Head of caudate nucleus (tissue), 42 donors: Measurements from ENCODE around the gene DCAF4.
A peak's percentile ranks its signal among the peaks of the same experiment; 100 is the strongest.
"Not testable (repeated sequence)": the region's sequence is repeated elsewhere in the genome, so short reads cannot be mapped to it uniquely, and the experiment has no call there.

Source experiments
- DNase-seq, 42 donors: peaks; one replicate each; pipeline versions ENCODE4 v3.0.0 to v3.0.0-alpha.2; 2020 to 2021; ENCODE audit warnings: mixed read lengths in 7 of 42
- intact Hi-C: fragments of 100-400 bp; cut with DNase I; formaldehyde crosslinking; loops from one replicate; pipeline ENCODE4 v1.15.0; 2022

DCAF4 gene

DNA sequence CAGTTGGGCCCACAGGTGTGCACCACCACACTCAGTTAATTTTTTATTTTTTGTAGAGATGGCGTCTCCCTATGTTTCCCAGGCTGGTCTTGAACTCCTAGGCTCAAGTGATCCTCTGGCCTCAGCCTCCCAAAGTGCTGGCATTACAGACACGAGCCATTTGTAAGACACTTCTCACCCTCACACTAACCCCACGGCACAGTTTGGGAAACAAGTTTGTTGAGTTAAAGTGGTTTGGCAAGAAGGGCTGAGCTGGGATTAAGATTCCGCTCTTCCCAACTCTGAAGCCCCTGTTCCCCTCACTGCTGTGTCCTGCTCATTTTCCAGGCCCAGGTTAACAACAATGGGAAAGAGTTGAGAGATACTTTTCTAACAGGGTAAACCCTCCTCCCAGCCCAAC, 34.8 kb downstream of the DCAF4 start:
- intact Hi-C loops, DNase-seq: not testable (repeated sequence)

DNA sequence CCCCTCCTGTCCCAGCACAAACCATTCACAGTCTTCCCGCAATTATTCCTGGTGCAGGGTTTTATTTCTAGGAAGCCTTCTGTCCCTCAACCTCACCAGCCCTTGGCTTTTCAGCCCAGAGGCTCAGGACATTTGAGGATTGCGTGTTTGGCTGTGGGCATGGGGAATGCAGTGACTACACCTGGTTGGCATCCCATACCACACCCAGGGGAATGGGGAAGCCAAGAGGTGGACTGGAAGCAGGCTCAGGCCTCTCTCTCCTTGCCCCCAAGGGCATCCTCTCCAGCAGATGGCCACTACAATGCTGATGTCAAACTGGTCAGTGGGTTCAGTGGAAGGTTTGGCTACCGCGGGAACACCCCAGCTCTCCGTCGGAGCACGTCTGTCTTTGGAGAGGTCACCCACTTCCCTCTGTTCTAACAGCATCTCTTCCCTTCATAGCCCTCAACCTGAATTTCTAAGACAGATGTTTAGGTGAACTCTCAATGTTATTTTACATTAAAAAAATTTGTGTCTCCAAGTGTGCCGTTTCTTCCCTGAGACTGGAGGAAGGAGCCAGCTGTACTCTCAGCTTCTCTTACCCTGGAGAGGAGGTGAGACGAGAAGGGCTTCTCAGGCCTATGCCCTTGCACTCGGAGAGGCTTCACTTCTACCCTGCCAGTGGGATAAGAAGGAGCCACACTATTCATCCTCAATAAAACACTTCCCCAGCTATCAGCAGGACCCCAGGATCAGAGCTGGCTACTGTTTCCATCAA, 35.5 kb downstream of the DCAF4 start:
- intact Hi-C loops = no loop called here
- no peak for DNase-seq

DNA sequence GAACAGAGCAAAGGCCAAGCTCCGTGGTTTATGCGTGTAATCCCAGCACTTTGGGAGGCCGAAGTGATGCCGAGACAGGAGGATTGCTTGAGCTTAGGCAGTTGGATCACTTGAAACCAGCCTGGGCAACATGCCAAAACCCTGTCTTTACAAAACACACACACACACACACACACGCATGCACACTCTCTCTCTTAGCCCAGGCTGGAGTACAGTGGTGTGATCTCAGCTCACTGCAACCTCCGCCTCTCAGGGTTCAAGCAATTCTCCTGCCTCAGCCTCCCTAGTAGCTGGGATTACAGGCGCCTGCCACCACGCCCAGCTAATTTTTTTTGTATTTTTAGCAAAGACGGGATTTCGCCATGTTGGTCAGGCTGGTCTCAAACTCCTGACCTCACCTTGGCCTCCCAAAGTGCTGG, 36.1 kb downstream of the DCAF4 start:
- peak in 4 of 42 donors; percentile 6 to 34 (median 13) for DNase-seq
- intact Hi-C loops = not testable (repeated sequence)

DNA sequence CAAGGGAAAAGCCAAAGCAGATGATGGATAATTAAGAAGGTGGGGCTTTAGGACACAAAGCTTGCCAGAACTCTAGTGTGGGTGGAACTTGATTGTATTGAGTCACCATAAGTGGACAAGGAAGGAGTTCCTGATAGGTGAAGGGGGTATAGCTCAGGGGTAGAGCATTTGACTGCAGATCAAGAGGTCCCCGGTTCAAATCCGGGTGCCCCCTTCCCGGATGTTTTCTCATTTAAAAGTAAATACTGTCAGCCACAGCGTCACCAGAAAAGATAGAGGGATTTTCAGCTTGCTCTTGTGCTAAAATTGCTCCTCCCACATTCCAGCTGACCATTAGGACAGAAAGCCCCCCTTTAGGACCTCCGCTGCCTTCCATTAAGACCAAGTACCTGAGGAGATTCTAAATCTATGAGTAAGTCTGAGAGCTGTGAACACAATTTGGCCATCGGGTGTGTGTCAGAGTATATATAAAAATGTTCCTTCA, 36.6 kb downstream of the DCAF4 start:
- intact Hi-C loops = no loop called here
- DNase-seq = no peak

DNA sequence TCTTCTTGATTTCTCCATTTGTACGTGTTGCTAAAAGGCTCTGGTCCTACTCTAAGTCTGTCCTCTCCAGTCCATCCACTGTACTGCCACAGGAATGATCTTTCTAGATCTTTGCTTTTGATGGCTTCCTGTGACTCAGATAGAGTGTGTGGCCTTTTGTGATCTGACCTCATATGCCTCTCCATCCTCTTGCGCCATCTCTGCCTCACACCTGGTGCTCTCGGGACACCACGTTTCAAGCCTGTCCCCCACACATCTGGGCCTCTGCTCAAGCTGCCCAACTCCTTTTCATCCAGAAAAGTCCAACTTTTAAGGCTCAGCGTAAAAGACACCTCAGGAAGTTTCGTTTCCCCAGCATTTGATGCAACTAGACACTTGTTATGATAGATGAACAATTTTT, 39.0 kb downstream of the DCAF4 start:
- no peak for DNase-seq
- intact Hi-C loops = no loop called here

DNA sequence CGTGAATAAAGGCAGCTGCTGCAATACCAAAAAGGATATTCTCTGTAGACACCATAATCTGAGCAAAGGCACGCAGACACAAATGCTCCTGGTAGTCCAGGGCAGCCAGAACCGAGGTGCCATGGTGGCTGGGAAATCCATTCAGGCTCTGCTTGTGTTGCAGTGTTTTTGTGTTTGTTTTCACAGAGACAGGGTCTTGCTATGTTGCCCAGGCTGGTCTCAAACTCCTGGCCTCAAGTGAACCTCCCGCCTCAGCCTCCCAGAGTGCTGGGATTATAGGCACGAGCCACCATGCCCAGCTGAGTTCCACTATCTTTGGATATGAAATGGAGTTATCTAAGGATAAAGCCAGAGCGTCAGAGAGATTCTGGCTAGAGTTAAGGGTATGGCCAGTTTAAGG, 39.8 kb downstream of the DCAF4 start:
- intact Hi-C loops = no loop called here
- DNase-seq = no peak

DNA sequence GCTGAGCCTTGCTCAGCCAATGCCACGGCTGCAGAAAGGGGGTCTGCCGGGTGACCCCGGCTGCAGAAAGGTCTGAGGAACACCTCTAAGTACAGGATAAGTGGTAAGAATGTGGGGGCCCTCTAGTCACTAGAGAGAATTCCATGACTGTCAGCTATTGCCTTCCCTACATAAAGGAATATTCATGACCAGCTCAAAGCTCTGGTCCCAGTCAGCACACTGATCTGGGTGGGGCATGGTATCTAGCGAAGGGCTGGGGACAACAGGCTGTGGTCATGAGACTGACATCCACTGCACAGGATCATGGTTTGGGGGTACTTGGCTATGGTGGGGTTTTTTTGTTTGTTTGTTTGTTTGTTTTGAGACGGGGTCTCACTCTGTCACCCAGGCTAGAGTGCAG, 42.1 kb downstream of the DCAF4 start:
- intact Hi-C loops = no loop called here
- DNase-seq = no peak

DNA sequence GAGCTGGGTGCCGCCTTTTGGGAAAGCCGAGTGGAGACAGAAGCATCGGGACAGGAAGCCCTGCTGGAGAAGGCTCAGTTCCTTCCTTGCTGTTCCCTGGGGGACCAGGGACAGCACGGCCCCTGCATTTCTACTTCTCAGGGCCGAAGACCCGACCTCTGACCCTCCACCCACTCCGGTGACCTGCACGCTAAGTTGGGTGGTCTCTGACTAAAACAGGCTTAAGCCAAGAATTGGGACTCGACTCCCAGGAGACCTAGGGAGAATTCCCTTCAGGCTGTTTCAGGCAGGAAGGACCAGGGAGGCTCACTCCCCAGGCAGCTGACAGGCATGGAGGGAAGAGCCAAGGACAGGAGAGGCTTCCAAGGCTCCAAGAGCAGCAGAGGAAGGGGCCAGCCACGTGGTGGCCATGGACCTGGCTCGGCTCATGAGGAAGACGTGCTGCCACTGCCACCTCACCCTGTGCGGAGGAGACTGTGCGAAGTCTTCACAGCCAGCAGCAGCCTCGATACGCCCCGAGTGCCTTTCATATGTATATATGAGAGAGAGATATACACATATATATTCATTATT, 43.9 kb downstream of the DCAF4 start:
- DNase-seq = no peak
- intact Hi-C loops = no loop called here

DNA sequence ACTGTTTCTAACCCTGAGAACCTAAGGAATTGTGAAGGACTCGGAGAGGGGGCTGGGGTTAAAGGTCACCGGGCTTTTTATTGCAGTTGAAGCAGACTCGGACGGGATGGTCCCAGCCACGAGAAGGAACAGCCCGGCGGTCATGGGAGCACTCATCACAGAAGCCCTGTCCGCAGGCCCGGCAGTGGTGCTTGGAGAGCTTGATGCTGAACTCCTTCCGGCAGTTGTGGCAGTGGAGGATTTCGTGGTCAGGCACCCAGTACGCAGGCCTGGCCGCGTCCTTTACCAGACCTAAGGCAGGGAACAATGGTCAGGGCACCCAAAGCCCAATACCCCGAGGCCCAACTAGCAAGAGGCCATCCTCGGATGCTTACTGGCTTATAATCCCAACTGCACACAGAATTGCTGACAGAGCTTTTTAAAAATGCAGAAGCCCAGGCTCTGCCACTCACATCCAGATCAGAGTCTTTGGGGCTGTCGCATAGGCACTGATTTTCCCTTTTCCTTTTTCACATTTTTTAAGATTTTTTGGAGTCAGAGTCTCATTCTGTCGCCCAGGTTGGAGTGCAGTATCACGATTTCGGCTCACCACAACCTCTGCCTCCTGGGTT, 44.7 kb downstream of the DCAF4 start:
- no peak for DNase-seq
- intact Hi-C loops = no loop called here

DNA sequence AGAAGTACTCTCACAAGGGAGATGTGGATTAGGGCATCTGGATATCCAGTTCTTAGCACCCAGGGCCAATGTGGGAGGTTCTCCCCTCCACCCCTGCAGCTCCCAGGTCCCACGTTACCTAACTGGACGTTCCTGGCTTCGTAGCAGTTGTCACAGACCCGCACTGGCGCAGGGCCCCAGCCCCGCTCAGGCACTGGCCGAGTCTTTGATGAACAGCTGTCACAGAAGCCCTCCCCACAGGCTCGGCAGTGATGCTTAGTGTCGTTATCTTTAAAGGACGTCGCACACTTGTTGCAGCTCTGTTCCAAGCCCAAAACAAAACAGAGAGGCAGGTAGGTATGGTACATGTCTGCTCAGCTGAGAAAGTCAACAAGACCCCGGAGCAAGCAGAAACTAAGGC, 48.4 kb downstream of the DCAF4 start:
- intact Hi-C loops = no loop called here
- DNase-seq = no peak

DNA sequence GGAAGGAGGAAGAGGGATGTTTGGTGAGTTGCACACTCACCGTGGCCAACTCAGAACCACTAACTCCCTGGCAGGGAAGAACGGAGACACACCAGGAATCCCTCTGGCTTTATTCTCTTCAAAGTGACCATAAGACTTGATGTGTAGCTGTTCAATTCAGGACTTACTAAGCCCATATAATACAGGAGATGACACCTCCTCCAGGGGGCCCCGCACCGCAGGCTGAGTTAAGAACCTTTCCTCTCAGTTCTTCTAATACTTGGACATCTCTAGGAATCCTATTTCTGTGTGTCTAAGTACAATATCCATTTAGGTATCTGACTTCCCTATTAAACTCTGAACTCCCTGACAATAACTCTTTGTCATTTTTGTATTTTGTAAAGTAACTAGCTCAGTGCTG, 49.5 kb downstream of the DCAF4 start:
- intact Hi-C loops = no loop called here
- DNase-seq = no peak

DNA sequence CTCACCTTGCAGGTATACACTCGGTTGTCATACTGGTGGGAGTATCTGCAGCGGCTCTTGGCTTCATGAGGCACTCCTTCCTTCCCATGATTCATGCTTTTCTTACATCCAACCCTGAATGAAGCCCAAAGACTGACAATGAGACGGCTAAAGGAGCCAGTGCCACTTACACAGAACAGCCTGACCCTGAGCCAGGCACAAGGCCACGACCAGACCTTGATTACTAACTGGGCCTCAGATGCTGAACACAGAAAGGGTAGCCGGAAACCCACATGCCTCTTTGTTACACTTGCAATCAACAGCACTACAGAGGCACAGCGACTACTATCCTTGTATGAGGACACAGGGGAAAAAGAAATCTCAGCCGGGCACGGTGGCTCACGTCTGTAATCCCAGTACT, 52.6 kb downstream of the DCAF4 start:
- intact Hi-C loops = no loop called here

DNA sequence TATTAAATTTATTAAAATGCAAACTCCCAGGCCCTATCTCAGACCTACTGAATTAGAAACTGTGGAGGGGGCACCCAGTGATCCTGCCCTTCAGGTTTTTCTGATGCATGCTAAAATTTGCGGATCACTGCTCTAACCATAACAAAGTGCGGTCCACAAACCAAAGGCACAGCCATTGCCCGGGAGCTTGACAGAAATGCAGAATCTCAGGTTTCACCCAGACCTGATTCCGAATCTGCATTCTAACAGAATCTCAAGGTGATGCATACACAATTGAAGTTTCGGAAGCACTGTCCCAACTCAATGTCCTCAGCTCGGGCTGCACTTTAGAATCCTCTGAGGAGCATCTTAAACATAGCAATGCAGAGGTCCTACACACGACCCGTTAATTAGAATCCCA, 54.6 kb downstream of the DCAF4 start:
- no peak for DNase-seq
- intact Hi-C loops = no loop called here

More for the DNA sequence above, 52.6 kb downstream of the DCAF4 start:
- DNase-seq = no peak

DNA sequence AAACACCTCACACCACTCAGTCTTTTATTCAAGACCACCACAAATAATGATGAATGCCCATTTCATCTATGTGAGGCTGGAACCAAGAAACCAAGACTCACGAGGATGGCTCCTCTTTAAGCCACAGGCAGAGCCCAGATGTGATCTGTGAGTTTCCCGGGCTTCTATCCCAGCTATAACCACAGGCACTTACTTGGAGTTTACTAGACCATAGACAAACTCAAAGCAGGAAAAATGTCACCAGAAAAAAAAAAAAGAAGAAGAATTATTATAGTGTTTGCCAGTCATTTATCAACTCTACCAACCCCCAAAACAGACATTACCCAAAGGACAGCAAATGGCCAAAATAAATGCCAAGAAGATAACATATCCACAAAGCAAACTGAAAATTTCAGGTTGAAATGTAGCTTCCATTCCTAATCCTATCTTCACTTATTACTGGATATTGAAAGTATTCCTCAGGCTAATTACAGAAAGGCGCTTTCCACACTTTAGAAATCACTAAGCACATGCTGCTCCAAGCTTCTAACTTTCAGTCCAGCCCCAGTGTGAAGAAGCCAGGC, 56.0 kb downstream of the DCAF4 start:
- intact Hi-C loops = no loop called here
- no peak for DNase-seq

DNA sequence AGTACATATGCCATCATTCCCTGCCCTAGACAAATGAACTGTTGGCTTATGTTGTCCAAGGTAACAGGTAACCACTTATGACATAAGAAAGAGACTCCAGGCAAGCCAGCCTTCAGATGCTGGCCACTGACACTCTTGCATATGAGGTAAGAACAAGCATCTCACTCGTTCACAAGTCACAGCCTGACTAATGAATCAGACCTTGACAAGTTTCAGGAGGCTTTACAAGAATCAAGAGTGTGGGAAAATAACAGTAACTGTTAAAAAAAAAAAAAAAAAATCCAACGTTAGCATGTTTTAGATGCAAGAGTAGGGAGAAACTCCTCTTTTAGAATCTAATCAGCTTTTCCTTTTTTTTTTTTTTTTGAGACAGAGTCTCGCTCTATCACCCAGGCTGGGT, 60.0 kb downstream of the DCAF4 start:
- intact Hi-C loops = no loop called here

DNA sequence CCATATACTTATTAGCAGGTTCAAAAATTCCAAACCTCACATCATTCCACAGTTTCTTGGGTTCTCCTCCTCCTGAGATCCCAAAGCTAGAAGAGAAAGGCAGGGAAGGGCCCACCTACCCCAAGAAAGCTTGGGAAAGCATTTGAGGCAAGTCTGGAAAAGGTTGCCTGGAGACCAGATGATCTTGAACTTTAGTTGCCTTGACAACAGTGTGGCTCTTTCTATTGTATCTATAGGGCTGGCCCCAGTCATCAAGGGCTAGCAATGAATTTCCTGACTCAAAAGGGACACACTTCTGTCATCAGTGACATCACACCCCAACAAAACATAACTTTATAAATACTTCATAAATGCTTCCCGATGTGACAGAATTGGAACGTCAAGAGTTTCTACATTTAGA, 60.6 kb downstream of the DCAF4 start:
- DNase-seq = no peak
- intact Hi-C loops = no loop called here

More for the DNA sequence above, 60.0 kb downstream of the DCAF4 start:
- DNase-seq = no peak

DNA sequence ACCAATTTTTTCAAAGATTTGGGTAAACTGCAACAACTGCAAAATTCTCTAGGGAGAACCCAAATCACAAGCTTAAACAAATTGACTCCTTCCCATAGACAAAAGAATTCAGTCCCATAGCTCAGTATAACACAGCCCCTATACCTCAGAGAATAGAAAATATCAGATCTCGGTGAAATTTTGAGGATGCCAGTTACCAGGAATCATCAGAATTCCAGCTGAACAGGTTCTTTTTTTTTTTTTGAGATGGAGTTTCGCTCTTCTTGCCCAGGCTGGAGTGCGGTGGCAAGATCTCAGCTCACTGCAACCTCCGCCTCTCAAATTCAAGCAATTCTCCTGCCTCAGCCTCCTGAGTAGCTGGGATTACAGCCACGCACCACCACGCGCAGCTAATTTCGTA, 63.9 kb downstream of the DCAF4 start:
- DNase-seq = no peak
- intact Hi-C loops = no loop called here

DNA sequence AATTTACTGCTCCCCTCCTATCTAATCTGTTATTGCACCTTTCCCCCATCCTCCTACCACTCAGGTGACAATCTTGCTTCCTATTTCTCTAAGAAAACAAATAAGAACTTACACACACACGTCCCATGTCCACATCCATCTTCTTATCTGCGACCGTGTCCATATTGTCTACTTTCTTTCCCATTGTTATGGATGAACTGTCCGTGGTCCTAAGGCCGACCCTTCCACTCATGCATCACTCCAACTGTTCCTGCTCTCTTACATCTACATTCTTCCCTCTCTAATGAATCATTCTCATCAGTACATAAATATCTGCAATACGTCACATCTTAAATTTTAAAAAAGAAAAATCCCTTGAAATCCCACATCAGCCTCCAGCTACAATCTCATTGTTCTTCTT, 70.7 kb downstream of the DCAF4 start:
- no peak for DNase-seq

DNA sequence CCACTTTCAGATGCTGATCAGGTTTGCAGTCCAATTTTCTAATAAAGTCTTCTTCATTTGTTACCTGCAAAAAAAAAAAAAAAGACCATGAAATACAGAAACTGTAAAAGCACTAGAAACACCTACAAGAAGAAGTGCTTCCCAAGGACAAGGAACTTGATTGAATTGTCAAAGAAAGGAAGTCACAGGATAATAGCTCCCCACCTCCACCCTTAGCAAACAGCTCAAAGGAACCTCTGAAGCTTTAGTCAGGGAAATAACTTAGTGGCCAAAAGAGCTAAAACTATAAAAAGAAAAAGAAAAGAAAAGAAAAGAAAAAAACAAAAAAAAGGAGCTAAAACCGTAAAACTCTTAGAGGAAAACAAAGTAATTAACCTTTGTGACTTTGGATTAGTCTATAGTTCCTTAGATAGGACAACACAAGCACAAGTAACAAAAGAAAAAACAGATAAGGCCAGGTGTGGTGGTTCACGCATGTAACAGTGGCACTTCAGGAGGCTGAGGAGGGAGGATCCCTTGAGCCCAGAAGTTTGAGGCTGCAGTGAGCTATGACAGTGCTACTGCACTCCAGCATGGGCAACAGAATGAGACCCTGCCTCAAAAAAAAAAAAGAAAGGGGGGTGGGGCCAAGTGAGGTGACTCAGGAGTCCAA, 72.1 kb downstream of the DCAF4 start:
- DNase-seq = peak in 9 of 42 donors; percentile 17 to 53 (median 29)
- intact Hi-C loops = no loop called here

More for the DNA sequence above, 70.7 kb downstream of the DCAF4 start:
- intact Hi-C loops = no loop called here

DNA sequence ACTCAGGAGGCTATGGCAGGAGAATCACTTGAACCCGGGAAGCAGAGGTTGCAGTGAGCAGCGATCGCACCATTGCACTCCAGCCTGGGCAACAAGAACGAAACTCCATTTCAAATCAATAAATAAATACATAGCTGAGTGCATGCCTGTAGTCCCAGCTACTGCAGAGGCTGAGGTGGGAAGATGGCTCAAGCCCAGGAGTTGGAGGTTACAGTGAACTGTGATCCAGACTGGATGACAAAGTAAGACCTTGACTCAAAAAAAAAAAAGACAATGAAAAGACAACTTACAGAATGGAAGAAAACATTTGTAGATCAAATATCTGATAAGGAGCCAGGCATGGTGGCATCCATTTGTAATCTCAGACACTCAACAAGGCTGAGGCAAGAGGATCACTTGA, 73.1 kb downstream of the DCAF4 start:
- intact Hi-C loops = no loop called here
- DNase-seq = no peak
